Left ventricle myocardium inferior (tissue), 1 donor: ENCODE data around the gene MDM4. TPM values are rescaled to one million over a fixed set of nuclear protein-coding genes. Genes with fewer than 3 reads are reported as not detected.

Experiments
- DNase-seq: peaks from one replicate; pipeline ENCODE4 v3.0.0-alpha.2; 2020
- H3K27ac ChIP-seq: fragments of 200-600 bp; replicated peaks from 2 replicates; pipeline ENCODE4 v1.8.0; 2021
- H3K27me3 ChIP-seq: fragments of 200-600 bp; 2 replicates; pipeline ENCODE4 v1.8.0; 2021; ENCODE audit warnings: low read depth
- H3K36me3 ChIP-seq: fragments of 200-600 bp; 2 replicates; pipeline ENCODE4 v1.8.0; 2021
- H3K4me1 ChIP-seq: fragments of 200-600 bp; 2 replicates; pipeline ENCODE4 v1.8.0; 2021
- H3K4me3 ChIP-seq: fragments of 200-600 bp; 2 replicates; pipeline ENCODE4 v1.8.0; 2021; ENCODE audit warnings: mild to moderate bottlenecking, moderate library complexity
- H3K9me3 ChIP-seq: fragments of 200-600 bp; replicated peaks from 2 replicates; pipeline ENCODE4 v1.8.0; 2021
- intact Hi-C: fragments of 100-400 bp; cut with micrococcal nuclease; formaldehyde crosslinking; loops from one replicate; pipeline ENCODE4 v1.11.0; 2022
- total RNA-seq: library from RNA; stranded (reverse); fragmentation: NEBNext Ultra II Directional; extraction: Animal tissue kit (Norgen Biotek cat#: 25700); gene quantifications from one replicate; pipeline ENCODE4 v1.2.1, GENCODE V29; 2021
- TF ChIP-seq, protein P1 (sequence below): fragments of 200-600 bp; IDR thresholded peaks from 2 replicates; pipeline ENCODE4 v1.8.0; 2021; ENCODE audit warnings: antibody characterized with exemption, mild to moderate bottlenecking, borderline replicate concordance
- donor health status: DM: no; HTN: yes; CAD: no; lungs with severe emphysema.

MDM4 gene
- total RNA-seq, 1 donor from 2014 or later = 29.3 TPM

GRCh38 chr1:204562075-204562990, 46.1 kb downstream of the MDM4 start:
- no peak overlapping the region for H3K4me3 ChIP-seq
- H3K27me3 ChIP-seq = no peaks in the 10 kb centered on the region
- no peak overlapping the region for H3K27ac ChIP-seq
- TF ChIP-seq, protein P1, sequence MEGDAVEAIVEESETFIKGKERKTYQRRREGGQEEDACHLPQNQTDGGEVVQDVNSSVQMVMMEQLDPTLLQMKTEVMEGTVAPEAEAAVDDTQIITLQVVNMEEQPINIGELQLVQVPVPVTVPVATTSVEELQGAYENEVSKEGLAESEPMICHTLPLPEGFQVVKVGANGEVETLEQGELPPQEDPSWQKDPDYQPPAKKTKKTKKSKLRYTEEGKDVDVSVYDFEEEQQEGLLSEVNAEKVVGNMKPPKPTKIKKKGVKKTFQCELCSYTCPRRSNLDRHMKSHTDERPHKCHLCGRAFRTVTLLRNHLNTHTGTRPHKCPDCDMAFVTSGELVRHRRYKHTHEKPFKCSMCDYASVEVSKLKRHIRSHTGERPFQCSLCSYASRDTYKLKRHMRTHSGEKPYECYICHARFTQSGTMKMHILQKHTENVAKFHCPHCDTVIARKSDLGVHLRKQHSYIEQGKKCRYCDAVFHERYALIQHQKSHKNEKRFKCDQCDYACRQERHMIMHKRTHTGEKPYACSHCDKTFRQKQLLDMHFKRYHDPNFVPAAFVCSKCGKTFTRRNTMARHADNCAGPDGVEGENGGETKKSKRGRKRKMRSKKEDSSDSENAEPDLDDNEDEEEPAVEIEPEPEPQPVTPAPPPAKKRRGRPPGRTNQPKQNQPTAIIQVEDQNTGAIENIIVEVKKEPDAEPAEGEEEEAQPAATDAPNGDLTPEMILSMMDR = no peak
- no peaks in the 10 kb centered on the region for H3K9me3 ChIP-seq
- DNase-seq = no peak
- H3K4me1 ChIP-seq = peaks cover 4% of the 10 kb centered on the region
- intact Hi-C loops = no loop called here
- peaks cover 12% of the 10 kb centered on the region for H3K36me3 ChIP-seq

GRCh38 chr1:204563307-204563706, 47.1 kb downstream of the MDM4 start:
- TF ChIP-seq, protein P1 = no peak
- H3K4me1 ChIP-seq = peaks cover 4% of the 10 kb centered on the region
- intact Hi-C loops = no loop called here
- no peak overlapping the region for H3K27ac ChIP-seq
- H3K27me3 ChIP-seq = no peaks in the 10 kb centered on the region
- DNase-seq = no peak
- no peaks in the 10 kb centered on the region for H3K9me3 ChIP-seq
- H3K36me3 ChIP-seq = peaks cover 12% of the 10 kb centered on the region
- no peak overlapping the region for H3K4me3 ChIP-seq

DNA sequence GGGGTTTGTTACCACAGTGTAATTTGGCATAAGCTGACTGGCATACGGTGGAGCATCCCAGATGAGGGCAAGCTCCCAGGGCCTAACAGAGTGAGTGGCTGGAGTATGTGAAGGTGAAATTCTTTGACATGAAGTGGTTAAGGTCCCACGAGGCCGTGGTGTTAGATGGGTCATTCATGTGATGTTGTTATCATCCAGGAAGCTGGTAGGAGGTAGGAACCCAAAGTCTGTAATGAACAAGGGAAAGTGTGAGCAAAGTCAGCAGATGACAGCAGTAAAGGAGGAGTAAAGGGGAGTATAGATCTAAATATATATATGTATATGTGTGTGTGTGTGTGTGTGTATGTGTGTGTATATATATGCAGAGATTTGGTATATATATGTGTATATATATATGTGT, 47.6 kb downstream of the MDM4 start:
- Histone ChIP-seq H3K4me1 (peaks cover 4% of the 10 kb centered on the region), H3K27me3 (no peaks in the 10 kb centered on the region), H3K4me3 (no peak overlapping the region), H3K9me3 (no peaks in the 10 kb centered on the region), H3K27ac (no peak overlapping the region), H3K36me3 (peaks cover 12% of the 10 kb centered on the region)
- no peak for DNase-seq
- TF ChIP-seq, protein P1 = no peak
- intact Hi-C loops = no loop called here

DNA sequence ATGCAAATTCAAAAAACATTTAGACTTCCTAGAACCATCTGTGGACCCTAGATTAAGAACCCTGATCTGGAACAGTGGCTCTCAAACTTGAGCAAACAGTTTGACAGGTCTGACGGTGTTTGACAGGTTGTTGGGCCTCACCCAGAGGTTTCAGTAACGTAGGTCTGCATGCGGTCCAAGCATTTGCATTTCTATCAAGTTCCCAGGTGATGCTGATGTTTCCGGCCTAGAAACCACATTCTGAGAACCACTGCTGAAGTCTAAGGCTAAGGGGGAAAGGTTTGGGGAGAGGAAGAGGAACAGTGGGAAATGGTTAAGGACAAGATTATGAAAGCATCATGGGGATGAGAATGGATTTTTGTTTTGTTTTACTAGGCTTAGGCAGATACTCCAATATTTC, 48.6 kb downstream of the MDM4 start:
- H3K27ac ChIP-seq = no peak overlapping the region
- peaks cover 2% of the 10 kb centered on the region for H3K36me3 ChIP-seq
- H3K4me1 ChIP-seq = peaks cover 4% of the 10 kb centered on the region
- intact Hi-C loops = loop anchor here (5.0 kb wide), 2 partner anchors 197 to 242 kb away; no protein-coding TSS in a partner anchor
- TF ChIP-seq, protein P1 = no peak
- H3K9me3 ChIP-seq = no peaks in the 10 kb centered on the region
- no peaks in the 10 kb centered on the region for H3K27me3 ChIP-seq
- no peak for DNase-seq
- no peak overlapping the region for H3K4me3 ChIP-seq

GRCh38 chr1:204565617-204566582, 49.7 kb downstream of the MDM4 start:
- intact Hi-C loops = loop anchor here (5.0 kb wide), 2 partner anchors 196 to 241 kb away; no protein-coding TSS in a partner anchor
- TF ChIP-seq, protein P1 = peak; percentile 73
- DNase-seq = no peak
- H3K36me3 ChIP-seq = no peaks in the 10 kb centered on the region
- H3K27ac ChIP-seq = no peak overlapping the region
- H3K27me3 ChIP-seq = no peaks in the 10 kb centered on the region
- H3K4me1 ChIP-seq = no peaks in the 10 kb centered on the region
- H3K4me3 ChIP-seq = no peak overlapping the region
- no peaks in the 10 kb centered on the region for H3K9me3 ChIP-seq
